ENCODE results near the gene TMEM8B. TPM values are rescaled to one million over a fixed set of nuclear protein-coding genes. Genes with fewer than 3 reads are reported as not detected.
"Not testable (repeated sequence)": the region's sequence is repeated elsewhere in the genome, so short reads cannot be mapped to it uniquely, and the experiment has no call there.

Gene TMEM8B
- total RNA-seq, 1 donor from 2014 or later, result 3.9 TPM

DNA sequence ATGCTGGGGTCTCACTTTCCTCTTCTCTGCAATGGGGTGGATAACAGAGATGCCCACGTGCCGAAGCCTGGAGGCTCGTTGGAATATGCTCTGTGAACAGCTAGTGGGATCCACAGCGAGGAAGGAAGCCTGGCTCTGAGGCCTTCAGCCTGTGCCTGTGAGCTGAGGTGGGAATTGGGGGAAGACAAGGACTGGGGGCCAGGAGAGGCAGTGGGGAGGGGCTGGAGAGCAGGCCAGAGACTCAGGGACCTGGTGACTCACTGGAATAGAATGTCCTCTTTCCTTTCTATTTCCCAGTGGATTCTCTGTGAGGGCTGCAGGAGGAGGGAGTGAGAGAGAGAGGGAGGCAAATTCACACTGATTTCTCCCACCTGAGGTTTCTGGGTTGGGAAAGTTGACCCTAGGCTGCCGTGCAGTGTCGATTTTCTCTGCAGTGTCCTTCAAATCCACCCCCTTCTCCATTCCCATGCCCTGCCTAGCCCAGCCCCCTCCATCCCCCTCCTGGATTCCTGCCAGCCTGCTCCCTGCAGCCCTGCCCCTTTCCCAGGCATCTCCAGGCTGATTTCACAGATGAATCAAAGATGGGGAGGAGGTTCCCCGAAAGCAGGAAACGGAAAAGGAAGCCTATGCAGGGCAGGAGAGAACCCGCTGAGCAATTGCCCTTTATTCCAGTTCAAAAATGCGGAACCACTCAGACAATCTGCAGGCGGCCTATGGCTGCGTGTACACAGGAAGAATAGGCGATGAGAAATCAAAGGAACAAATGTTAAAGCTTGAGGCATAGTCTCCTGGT, 78.9 kb downstream of the TMEM8B start:
- peak; percentile 92 for DNase-seq (ENCODE audit: low spot score)

DNA sequence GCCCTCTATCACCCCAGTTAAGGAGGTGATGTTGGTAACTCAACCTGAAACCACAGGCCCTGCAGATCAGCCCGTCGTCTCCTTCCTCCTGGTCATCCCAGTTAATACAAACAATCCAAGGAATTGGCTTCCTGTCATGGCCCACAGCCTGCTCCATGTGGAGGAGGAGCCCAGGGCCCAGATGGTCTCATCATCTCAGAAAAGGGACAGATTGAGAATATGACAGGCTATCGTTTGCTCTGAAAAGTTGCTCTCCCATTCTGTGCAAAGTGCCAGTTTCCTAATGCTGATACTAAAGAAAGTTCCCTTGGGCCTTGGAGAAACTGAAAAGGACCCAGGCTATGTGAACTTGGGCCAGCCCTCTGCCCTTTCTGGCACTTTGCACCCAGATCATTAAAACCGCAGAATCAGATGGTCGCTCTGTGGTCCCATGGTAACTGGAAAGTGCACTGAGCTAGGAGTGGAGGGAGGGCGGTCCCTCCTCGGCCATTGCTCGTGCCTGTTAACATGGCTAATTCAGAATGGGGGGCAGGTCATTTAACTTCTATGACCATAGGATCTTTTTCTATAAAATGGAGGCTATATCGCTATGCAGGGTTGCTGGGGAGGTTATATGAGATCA, 79.6 kb downstream of the TMEM8B start:
- no peak for DNase-seq (ENCODE audit: low spot score)

DNA sequence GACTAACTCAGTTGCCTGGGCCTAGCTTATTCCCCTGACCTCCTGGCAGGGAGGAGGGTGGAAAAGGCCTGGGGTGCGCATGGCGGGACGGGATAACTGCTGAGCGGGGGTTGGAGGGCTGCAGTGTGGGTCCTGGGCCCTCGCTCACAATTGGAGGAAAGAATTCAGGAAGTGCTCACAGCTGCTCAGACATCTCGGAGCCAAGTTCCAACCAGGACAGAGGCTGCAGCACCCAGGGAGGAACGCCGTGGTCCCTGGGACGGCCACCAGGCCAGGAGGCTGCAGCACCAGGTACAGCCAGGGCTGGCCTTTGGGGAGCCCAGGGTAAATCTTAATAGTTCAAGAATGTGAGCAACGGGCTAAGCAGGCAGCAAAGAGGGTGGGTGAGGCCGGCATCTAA, 80.2 kb downstream of the TMEM8B start, which contains the start of gene SPAAR:
Gene SPAAR, plus strand, starts transcription at position 217 of the 400 bp plus-strand sequence. CDS start 974 bp downstream, outside the sequence.
- DNase-seq (ENCODE audit: low spot score), result no peak

GRCh38 chr9:35909687-35910612, 80.9 kb downstream of the TMEM8B start:
- no peak for DNase-seq (ENCODE audit: low spot score)

GRCh38 chr9:35910613-35911359, 81.8 kb downstream of the TMEM8B start:
- peak; percentile 15 for DNase-seq (ENCODE audit: low spot score)

GRCh38 chr9:35911690-35912089, 82.7 kb downstream of the TMEM8B start:
- DNase-seq (ENCODE audit: low spot score), result no peak

DNA sequence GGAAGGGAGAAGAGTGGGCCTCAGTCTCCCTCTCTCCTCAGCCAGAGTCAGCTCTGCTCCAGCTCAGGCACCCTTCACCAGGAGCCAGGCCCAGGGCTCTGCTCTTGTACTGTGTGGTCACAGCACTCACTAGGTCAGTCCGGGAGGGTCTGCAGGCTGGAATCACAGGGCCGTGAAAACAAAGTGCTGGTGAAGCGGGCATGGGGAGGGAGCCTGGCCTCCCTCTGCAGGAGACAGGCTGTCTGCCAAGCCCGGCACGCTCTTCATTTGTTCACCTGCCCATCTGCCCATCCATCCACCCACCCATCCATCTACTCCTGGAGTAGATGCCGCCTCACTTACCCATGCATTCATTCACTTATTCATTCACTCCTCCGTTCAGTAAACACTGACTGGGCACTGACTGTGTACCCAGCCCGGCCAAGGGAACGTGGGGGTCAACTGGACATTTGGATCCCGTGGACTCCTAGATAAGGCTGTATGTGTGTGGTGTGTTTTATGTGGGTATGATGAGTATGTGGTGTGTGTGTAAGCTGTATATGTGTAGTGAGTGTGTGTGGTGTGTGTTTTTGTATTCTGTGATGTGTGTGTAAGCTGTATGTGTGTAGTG, 83.9 kb downstream of the TMEM8B start:
- no peak for DNase-seq (ENCODE audit: low spot score)

DNA sequence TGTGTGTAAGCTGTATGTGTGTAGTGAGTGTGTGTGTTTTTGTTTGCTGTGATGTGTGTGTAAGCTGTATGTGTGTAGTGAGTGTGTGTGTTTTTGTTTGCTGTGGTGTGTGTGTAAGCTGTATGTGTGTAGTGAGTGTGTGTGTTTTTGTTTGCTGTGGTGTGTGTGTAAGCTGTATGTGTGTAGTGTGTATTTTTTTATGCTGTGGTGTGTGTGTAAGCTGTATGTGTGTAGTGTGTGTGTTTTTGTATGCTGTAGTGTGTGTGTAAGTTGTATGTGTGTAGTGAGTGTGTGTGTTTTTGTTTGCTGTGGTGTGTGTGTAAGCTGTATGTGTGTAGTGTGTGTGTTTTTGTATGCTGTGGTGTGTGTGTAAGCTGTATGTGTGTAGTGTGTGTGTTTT, 84.4 kb downstream of the TMEM8B start:
- DNase-seq (ENCODE audit: low spot score), result not testable (repeated sequence)

- DNase-seq (ENCODE audit: low spot score), result peak; percentile 63
Observed at GRCh38 chr9:35914301-35914807, 85.3 kb downstream of the TMEM8B start.

Other genes with a start within 250 kb of the TMEM8B start
- gene TESK1, start 224.0 kb upstream of the TMEM8B start, total RNA-seq (ENCODE audit: insufficient read depth, low replicate concordance), result 4.8 TPM
- 2.6 TPM for gene CD72, start 210.8 kb upstream of the TMEM8B start, total RNA-seq (ENCODE audit: insufficient read depth, low replicate concordance)
- gene SIT1, start 178.3 kb upstream of the TMEM8B start, total RNA-seq (ENCODE audit: insufficient read depth, low replicate concordance), result not detected
- gene RMRP, start 171.2 kb upstream of the TMEM8B start, total RNA-seq (ENCODE audit: insufficient read depth, low replicate concordance), result 12,614 TPM
- 38.0 TPM for gene CCDC107, start 170.9 kb upstream of the TMEM8B start, total RNA-seq (ENCODE audit: insufficient read depth, low replicate concordance)
- 5.5 TPM for gene ARHGEF39, start 164.0 kb upstream of the TMEM8B start, total RNA-seq (ENCODE audit: insufficient read depth, low replicate concordance)
- gene CA9, start 155.3 kb upstream of the TMEM8B start, total RNA-seq (ENCODE audit: insufficient read depth, low replicate concordance), result 13.0 TPM
- gene TPM2, start 139.3 kb upstream of the TMEM8B start, total RNA-seq (ENCODE audit: insufficient read depth, low replicate concordance), result 2,993 TPM
- gene TLN1, start 97.0 kb upstream of the TMEM8B start, total RNA-seq (ENCODE audit: insufficient read depth, low replicate concordance), result 273 TPM
- gene CREB3, start 96.6 kb upstream of the TMEM8B start, total RNA-seq (ENCODE audit: insufficient read depth, low replicate concordance), result 41.9 TPM
- 24.3 TPM for gene GBA2, start 80.0 kb upstream of the TMEM8B start, total RNA-seq (ENCODE audit: insufficient read depth, low replicate concordance)
- gene RGP1, start 79.9 kb upstream of the TMEM8B start, total RNA-seq (ENCODE audit: insufficient read depth, low replicate concordance), result 7.0 TPM
- gene MSMP, start 75.0 kb upstream of the TMEM8B start, total RNA-seq (ENCODE audit: insufficient read depth, low replicate concordance), result not detected
- 15.9 TPM for gene NPR2, start 37.6 kb upstream of the TMEM8B start, total RNA-seq (ENCODE audit: insufficient read depth, low replicate concordance)
- 5.1 TPM for gene SPAG8, start 17.0 kb upstream of the TMEM8B start, total RNA-seq (ENCODE audit: insufficient read depth, low replicate concordance)
- gene HINT2, start 14.2 kb upstream of the TMEM8B start, total RNA-seq (ENCODE audit: insufficient read depth, low replicate concordance), result 2.9 TPM
- gene FAM221B, start 496 bp upstream of the TMEM8B start, total RNA-seq (ENCODE audit: insufficient read depth, low replicate concordance), result 1.2 TPM
- gene OR13J1, start 41.2 kb downstream of the TMEM8B start, total RNA-seq (ENCODE audit: insufficient read depth, low replicate concordance), result not detected
- 13.7 TPM for gene HRCT1, start 77.0 kb downstream of the TMEM8B start, total RNA-seq (ENCODE audit: insufficient read depth, low replicate concordance)
- 1.4 TPM for gene SPAAR, start 80.3 kb downstream of the TMEM8B start, total RNA-seq (ENCODE audit: insufficient read depth, low replicate concordance)
- gene OR2S2, start 128.9 kb downstream of the TMEM8B start, total RNA-seq (ENCODE audit: insufficient read depth, low replicate concordance), result not detected
- 12.0 TPM for gene RECK, start 207.7 kb downstream of the TMEM8B start, total RNA-seq (ENCODE audit: insufficient read depth, low replicate concordance)

Measured in umbilical cord (tissue), 2 donors.